ENCODE data around the gene SNAP29.

GRCh38 chr22:20847318-20847822, 11.4 kb upstream of the SNAP29 start:
- TF ChIP-seq POLR2A (IDR thresholded peaks at IDR 0.05; ENCODE audit: low read depth, low read length) (no peak), POLR2AphosphoS5 (IDR thresholded peaks at IDR 0.05; ENCODE audit: low read depth, low read length) (no peak)

Data from GM12892 (cell line).